PC-9 (cell line): Measurements from ENCODE around the gene ELL2.

Experiments used
- EZH2 ChIP-seq: fragments of 200-600 bp; sonication (generic); IDR thresholded peaks from 2 replicates; pipeline ENCODE4 v1.8.0; 2017; ENCODE audit warnings: antibody characterized with exemption, low read depth
- TF ChIP-seq, protein P1 (sequence below): fragments of 200-600 bp; sonication (generic); conservative IDR thresholded peaks from 2 replicates; pipeline ENCODE4 v1.6.1; 2017; ENCODE audit warnings: mixed run types, antibody characterized with exemption, mild to moderate bottlenecking, moderate library complexity

DNA sequence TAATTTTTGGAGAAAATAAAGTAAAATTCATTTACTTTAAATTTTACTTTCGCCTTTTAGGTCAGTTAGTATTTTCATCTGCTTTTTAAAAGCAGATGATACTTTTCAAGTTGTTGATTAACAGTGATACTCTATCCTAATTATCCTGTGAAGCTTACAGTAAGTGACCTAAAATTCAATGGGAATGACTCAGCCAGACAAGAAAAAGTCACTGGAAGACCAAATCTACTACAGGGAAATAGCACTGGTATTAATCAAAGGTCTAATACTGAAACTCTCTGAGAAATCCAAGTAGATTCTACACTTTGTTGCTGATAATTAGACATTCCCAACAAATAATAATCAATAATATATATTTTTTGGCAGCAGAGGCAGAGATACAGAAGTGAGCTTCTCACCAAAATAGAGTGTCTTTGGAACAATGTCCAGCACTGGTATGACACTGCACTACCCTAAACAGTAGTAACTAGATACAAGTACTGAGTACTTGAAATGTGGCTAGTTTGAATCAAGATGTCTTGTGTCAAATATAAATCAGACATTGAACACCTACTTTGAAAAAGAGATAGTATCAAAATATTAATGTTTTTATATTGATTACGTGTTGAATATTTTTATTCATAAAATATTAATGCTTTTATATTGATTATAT, 22.8 kb upstream of the ELL2 start:
- TF ChIP-seq, protein P1, sequence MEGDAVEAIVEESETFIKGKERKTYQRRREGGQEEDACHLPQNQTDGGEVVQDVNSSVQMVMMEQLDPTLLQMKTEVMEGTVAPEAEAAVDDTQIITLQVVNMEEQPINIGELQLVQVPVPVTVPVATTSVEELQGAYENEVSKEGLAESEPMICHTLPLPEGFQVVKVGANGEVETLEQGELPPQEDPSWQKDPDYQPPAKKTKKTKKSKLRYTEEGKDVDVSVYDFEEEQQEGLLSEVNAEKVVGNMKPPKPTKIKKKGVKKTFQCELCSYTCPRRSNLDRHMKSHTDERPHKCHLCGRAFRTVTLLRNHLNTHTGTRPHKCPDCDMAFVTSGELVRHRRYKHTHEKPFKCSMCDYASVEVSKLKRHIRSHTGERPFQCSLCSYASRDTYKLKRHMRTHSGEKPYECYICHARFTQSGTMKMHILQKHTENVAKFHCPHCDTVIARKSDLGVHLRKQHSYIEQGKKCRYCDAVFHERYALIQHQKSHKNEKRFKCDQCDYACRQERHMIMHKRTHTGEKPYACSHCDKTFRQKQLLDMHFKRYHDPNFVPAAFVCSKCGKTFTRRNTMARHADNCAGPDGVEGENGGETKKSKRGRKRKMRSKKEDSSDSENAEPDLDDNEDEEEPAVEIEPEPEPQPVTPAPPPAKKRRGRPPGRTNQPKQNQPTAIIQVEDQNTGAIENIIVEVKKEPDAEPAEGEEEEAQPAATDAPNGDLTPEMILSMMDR, result no peak
- no peak for TF ChIP-seq EZH2
